Measurements from ENCODE around the gene GOSR1.
A peak's percentile ranks its signal among the peaks of the same experiment; 100 is the strongest.
"Not testable (repeated sequence)": the region's sequence is repeated elsewhere in the genome, so short reads cannot be mapped to it uniquely, and the experiment has no call there.

The GOSR1 gene

GRCh38 chr17:30449480-30449879 is 27.7 kb upstream of the GOSR1 start:
- in situ Hi-C loops (cut with HindIII; ENCODE audit: low sequenced_read_pairs), result no loop called here
- DNase-seq (ENCODE audit: low read depth, low spot score), result peak; percentile 46
- TF ChIP-seq, protein P1, sequence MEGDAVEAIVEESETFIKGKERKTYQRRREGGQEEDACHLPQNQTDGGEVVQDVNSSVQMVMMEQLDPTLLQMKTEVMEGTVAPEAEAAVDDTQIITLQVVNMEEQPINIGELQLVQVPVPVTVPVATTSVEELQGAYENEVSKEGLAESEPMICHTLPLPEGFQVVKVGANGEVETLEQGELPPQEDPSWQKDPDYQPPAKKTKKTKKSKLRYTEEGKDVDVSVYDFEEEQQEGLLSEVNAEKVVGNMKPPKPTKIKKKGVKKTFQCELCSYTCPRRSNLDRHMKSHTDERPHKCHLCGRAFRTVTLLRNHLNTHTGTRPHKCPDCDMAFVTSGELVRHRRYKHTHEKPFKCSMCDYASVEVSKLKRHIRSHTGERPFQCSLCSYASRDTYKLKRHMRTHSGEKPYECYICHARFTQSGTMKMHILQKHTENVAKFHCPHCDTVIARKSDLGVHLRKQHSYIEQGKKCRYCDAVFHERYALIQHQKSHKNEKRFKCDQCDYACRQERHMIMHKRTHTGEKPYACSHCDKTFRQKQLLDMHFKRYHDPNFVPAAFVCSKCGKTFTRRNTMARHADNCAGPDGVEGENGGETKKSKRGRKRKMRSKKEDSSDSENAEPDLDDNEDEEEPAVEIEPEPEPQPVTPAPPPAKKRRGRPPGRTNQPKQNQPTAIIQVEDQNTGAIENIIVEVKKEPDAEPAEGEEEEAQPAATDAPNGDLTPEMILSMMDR (IDR thresholded peaks at IDR 0.05; ENCODE audit: low read depth, low read length), result no peak
- H3K4me3 ChIP-seq (ENCODE audit: low read depth, low read length), result no peak overlapping the region

DNA sequence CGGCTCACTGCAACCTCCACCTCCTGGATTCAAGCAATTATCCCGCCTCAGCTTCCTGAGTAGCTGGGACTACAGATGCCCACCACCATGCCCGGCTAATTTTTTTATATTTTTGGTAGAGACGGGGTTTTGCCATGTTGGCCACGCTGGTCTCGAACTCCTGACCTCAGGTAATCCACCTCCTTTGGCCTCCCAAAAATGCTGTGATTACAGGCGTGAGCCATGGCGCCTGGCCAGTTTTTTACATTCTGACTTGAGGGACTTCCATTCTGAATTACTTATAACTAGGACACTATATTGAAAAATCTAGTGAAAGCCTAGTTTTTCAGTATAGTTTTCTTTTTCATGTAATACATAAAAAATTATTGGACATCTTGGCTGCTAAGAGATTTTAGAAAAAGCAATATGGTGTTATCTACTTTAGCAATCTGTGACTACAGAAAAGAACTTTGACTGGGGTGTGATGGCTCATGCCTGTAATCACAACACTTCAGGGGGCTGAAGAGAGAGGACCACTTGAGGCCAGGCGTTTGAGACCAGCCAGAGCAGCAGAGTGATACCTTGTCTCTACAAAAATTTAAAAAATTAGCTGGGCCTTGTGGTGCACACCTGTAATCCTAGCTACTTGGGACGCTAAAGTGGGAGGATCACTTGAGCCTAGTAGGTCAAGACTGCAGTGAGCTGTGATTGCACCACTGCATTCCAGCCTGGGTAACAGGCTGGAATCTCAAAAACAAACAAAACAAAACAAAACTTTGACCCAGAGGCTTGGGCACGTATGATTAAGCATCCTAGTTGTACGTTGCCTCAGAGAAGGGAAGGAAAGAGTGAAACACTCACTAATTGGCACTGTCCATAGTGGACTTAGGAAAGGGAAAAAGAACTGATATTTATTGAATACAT is 26.8 kb upstream of the GOSR1 start:
- TF ChIP-seq, protein P1 (IDR thresholded peaks at IDR 0.05; ENCODE audit: low read depth, low read length), result no peak
- in situ Hi-C loops (cut with HindIII; ENCODE audit: low sequenced_read_pairs), result no loop called here
- no peak overlapping the region for H3K4me3 ChIP-seq (ENCODE audit: low read depth, low read length)
- no peak for DNase-seq (ENCODE audit: low read depth, low spot score)

DNA sequence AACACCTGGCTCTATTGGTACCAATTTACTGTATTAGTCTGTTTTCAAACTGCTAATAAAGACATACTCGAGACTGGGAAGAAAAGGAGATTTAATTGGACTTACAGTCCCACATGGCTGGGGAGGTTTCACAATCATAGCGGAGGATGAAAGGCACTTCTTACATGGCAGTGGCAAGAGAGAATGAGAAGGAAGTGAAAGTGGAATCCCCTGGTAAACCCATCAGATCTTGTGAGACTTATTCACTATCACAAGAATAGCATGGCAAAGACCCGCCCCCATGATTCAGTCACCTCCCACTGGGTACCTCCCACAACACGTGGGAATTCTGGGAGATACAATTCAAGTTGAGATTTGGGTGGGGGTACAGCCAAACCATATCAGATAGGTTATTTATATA is 22.6 kb upstream of the GOSR1 start:
- no peak for DNase-seq (ENCODE audit: low read depth, low spot score)
- in situ Hi-C loops (cut with HindIII; ENCODE audit: low sequenced_read_pairs), result no loop called here
- no peak overlapping the region for H3K4me3 ChIP-seq (ENCODE audit: low read depth, low read length)
- TF ChIP-seq, protein P1 (IDR thresholded peaks at IDR 0.05; ENCODE audit: low read depth, low read length), result no peak

DNA sequence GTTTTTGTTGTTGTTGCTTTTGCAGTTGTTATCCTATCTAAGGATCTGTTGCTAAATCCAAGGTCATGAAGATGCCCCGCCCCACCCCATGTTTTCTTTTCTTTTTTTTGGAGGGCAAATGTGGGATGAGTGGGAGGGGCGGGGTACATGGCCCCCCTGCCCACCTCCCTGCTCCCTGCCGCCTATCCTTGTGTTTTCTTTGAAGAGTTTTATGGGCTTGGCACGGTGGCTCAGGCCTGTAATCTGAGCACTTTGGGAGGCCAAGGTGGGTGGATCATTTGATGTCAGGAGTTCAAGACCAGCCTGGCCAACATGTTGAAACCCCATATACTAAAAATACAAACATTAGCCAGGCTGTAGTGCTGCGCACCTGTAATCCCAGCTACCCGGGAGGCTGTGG is 18.8 kb upstream of the GOSR1 start:
- DNase-seq (ENCODE audit: low read depth, low spot score), result no peak
- no peak overlapping the region for H3K4me3 ChIP-seq (ENCODE audit: low read depth, low read length)
- TF ChIP-seq, protein P1 (IDR thresholded peaks at IDR 0.05; ENCODE audit: low read depth, low read length), result no peak
- in situ Hi-C loops (cut with HindIII; ENCODE audit: low sequenced_read_pairs), result no loop called here

- in situ Hi-C loops (cut with HindIII; ENCODE audit: low sequenced_read_pairs); H3K4me3 ChIP-seq (ENCODE audit: low read depth, low read length); DNase-seq (ENCODE audit: low read depth, low spot score): not testable (repeated sequence)
These were observed 18.3 kb upstream of the GOSR1 start for GRCh38 chr17:30458797-30459413.

GRCh38 chr17:30468465-30468864 is 8.7 kb upstream of the GOSR1 start:
- no peak for DNase-seq (ENCODE audit: low read depth, low spot score)
- TF ChIP-seq, protein P1 (IDR thresholded peaks at IDR 0.05; ENCODE audit: low read depth, low read length), result no peak
- in situ Hi-C loops (cut with HindIII; ENCODE audit: low sequenced_read_pairs), result no loop called here
- H3K4me3 ChIP-seq (ENCODE audit: low read depth, low read length), result no peak overlapping the region
